NT2/D1 (cell line): ENCODE results near the gene EXD2.
"Not testable (repeated sequence)": the region's sequence is repeated elsewhere in the genome, so short reads cannot be mapped to it uniquely, and the experiment has no call there.

Source experiments
- DNase-seq: peaks from one replicate; pipeline ENCODE4 v3.0.0-alpha.2; 2011; ENCODE audit warnings: low read depth, low spot score
- H3K27me3 ChIP-seq: 2 replicates; pipeline ENCODE4 v1.6.0; 2011; ENCODE audit warnings: mild to moderate bottlenecking; ENCODE audit not compliant: insufficient read length, insufficient read depth
- H3K36me3 ChIP-seq: 2 replicates; pipeline ENCODE4 v1.6.1; 2011; ENCODE audit warnings: mild to moderate bottlenecking, low read length, mixed read lengths; ENCODE audit not compliant: insufficient read depth, insufficient read length
- H3K4me1 ChIP-seq: 2 replicates; pipeline ENCODE4 v1.5.1; 2011; ENCODE audit not compliant: insufficient read depth, insufficient read length
- H3K4me3 ChIP-seq: 2 replicates; pipeline ENCODE4 v1.5.1; 2011; ENCODE audit warnings: low read depth; ENCODE audit not compliant: insufficient read length
- H3K9ac ChIP-seq: 2 replicates; pipeline ENCODE4 v1.6.0; 2011; ENCODE audit warnings: low read depth; ENCODE audit not compliant: insufficient read length
- H3K9me3 ChIP-seq: 2 replicates; pipeline ENCODE4 v1.5.1; 2011; ENCODE audit warnings: mild to moderate bottlenecking, low read length; ENCODE audit not compliant: insufficient read depth
- SUZ12 ChIP-seq: IDR thresholded peaks from 2 replicates; pipeline ENCODE4 v1.6.1; 2011; ENCODE audit not compliant: insufficient read length, insufficient read depth; ENCODE audit errors: extremely low read depth
- YY1 ChIP-seq: IDR thresholded peaks from 2 replicates; pipeline ENCODE4 v1.6.1; 2011; ENCODE audit not compliant: insufficient read length, insufficient read depth
- ZNF274 ChIP-seq: IDR thresholded peaks from 2 replicates; pipeline ENCODE4 v1.6.1; 2011; ENCODE audit warnings: mild to moderate bottlenecking, low read depth, low read length

EXD2 gene

GRCh38 chr14:69199786-69200185, 8.5 kb downstream of the EXD2 start:
- Histone ChIP-seq H3K4me1 (no peaks in the 10 kb centered on the region), H3K27me3 (no peaks in the 10 kb centered on the region), H3K4me3 (no peak overlapping the region), H3K36me3 (no peaks in the 10 kb centered on the region), H3K9ac (no peak overlapping the region), H3K9me3 (no peaks in the 10 kb centered on the region)
- DNase-seq = no peak
- no peak for TF ChIP-seq YY1

DNA sequence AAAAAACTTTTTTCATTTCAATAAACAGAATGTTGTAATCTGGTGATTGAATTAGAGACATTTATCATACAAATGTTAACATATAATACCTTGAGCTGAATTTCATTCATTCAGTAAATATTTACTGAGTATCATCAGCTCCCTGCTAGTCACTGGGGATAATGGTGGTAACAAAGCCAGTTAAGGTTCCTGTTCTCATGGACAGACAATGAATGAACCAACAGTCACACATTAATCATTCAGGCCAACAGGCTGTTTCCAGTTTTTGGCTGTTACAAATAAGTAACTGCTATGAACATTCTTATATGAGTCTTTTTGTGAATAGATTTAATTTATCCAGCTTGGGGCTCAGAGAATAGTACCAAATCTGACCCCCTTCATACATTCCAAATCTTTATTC, 13.5 kb downstream of the EXD2 start:
- Histone ChIP-seq H3K27me3 (no peaks in the 10 kb centered on the region), H3K4me3 (no peak overlapping the region), H3K36me3 (peaks cover 4% of the 10 kb centered on the region), H3K9me3 (no peaks in the 10 kb centered on the region), H3K4me1 (no peaks in the 10 kb centered on the region), H3K9ac (no peak overlapping the region)
- no peak for DNase-seq
- TF ChIP-seq ZNF274 = no peak
- TF ChIP-seq YY1 = no peak
- no peak for TF ChIP-seq SUZ12

GRCh38 chr14:69207435-69208041, 16.2 kb downstream of the EXD2 start:
- no peaks in the 10 kb centered on the region for H3K4me1 ChIP-seq
- no peak for DNase-seq
- no peak overlapping the region for H3K4me3 ChIP-seq
- peaks cover 4% of the 10 kb centered on the region for H3K36me3 ChIP-seq
- H3K9me3 ChIP-seq = no peaks in the 10 kb centered on the region
- no peaks in the 10 kb centered on the region for H3K27me3 ChIP-seq
- no peak overlapping the region for H3K9ac ChIP-seq
- TF ChIP-seq SUZ12 = no peak

DNA sequence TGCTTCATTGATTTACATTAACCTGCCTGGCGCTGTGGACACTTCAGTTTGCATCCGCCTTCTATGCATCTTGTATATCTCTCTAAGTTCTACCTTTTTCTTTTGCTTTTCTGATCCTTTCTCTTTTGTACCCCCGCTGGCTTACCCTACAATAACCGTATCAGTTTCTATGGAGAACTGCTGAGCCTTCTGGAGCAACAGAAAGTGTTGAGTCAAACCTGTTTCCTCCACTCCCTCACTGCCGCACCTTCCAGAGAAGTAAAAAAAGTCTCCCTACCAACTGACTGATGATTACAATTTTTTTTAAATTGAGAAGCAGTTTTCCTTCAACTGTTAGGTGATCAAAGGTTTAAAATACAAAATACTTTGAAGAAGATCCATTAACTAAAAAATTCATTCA, 17.4 kb downstream of the EXD2 start:
- peaks cover 4% of the 10 kb centered on the region for H3K36me3 ChIP-seq
- no peaks in the 10 kb centered on the region for H3K27me3 ChIP-seq
- H3K4me3 ChIP-seq = no peak overlapping the region
- H3K9ac ChIP-seq = no peak overlapping the region
- no peaks in the 10 kb centered on the region for H3K9me3 ChIP-seq
- H3K4me1 ChIP-seq = no peaks in the 10 kb centered on the region
- TF ChIP-seq YY1 = no peak
- TF ChIP-seq SUZ12 = no peak
- no peak for TF ChIP-seq ZNF274
- DNase-seq = no peak

GRCh38 chr14:69214393-69214792, 23.1 kb downstream of the EXD2 start:
- TF ChIP-seq ZNF274 = no peak
- no peak for TF ChIP-seq SUZ12
- TF ChIP-seq YY1 = no peak
- Histone ChIP-seq H3K9me3 (no peaks in the 10 kb centered on the region), H3K36me3 (peaks cover 4% of the 10 kb centered on the region), H3K27me3 (no peaks in the 10 kb centered on the region), H3K9ac (no peak overlapping the region), H3K4me1 (no peaks in the 10 kb centered on the region), H3K4me3 (no peak overlapping the region)
- DNase-seq = no peak

GRCh38 chr14:69217663-69218062, 26.4 kb downstream of the EXD2 start:
- H3K4me3 ChIP-seq, H3K36me3 ChIP-seq, H3K4me1 ChIP-seq, DNase-seq, H3K9ac ChIP-seq, H3K9me3 ChIP-seq, H3K27me3 ChIP-seq: not testable (repeated sequence)

DNA sequence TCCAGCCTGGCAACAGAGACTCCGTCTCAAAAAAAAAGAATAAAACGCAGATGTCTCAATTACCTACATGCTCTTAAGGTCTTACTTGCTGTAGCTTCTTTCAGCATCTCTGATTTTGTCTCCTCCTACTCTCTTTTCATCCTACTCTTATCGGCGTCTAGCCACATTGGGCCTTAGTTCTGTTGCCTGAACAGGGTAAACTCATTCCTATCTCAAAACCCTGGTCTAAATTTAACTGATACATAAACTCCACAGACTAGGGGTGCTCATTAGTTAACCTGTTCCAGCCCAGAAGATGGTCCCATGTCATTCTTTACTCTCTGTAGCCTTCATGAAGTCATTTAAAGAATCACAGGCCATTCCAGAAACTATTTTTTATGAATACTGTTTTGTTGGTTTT, 33.6 kb downstream of the EXD2 start:
- H3K4me3 ChIP-seq = no peak overlapping the region
- no peaks in the 10 kb centered on the region for H3K9me3 ChIP-seq
- H3K36me3 ChIP-seq = peaks cover 11% of the 10 kb centered on the region
- TF ChIP-seq YY1 (no peak), ZNF274 (no peak), SUZ12 (no peak)
- no peaks in the 10 kb centered on the region for H3K27me3 ChIP-seq
- no peak for DNase-seq
- no peaks in the 10 kb centered on the region for H3K4me1 ChIP-seq
- no peak overlapping the region for H3K9ac ChIP-seq

- no peak for DNase-seq
- TF ChIP-seq ZNF274 (no peak), SUZ12 (no peak), YY1 (no peak)
- H3K9me3 ChIP-seq = no peaks in the 10 kb centered on the region
These were observed 34.9 kb downstream of the EXD2 start for GRCh38 chr14:69226178-69226577.

More at GRCh38 chr14:69226178-69226577, 34.9 kb downstream of the EXD2 start:
- H3K27me3 ChIP-seq = no peaks in the 10 kb centered on the region
- peaks cover 16% of the 10 kb centered on the region for H3K36me3 ChIP-seq
- no peaks in the 10 kb centered on the region for H3K4me1 ChIP-seq
- no peak overlapping the region for H3K4me3 ChIP-seq
- no peak overlapping the region for H3K9ac ChIP-seq
